Loucy (cell line): ENCODE data around the gene MTA1.

Experiments
- CTCF ChIP-seq: fragments of 200-600 bp; sonication (generic); conservative IDR thresholded peaks from 2 replicates; pipeline ENCODE4 v1.5.1; 2014; ENCODE audit warnings: mild to moderate bottlenecking, antibody characterized with exemption, low read length
- EZH2phosphoT487 ChIP-seq: fragments of 200-600 bp; IDR thresholded peaks from 2 replicates; pipeline ENCODE4 v1.6.1; 2018; ENCODE audit warnings: antibody characterized with exemption, mild to moderate bottlenecking, moderate library complexity, borderline replicate concordance

DNA sequence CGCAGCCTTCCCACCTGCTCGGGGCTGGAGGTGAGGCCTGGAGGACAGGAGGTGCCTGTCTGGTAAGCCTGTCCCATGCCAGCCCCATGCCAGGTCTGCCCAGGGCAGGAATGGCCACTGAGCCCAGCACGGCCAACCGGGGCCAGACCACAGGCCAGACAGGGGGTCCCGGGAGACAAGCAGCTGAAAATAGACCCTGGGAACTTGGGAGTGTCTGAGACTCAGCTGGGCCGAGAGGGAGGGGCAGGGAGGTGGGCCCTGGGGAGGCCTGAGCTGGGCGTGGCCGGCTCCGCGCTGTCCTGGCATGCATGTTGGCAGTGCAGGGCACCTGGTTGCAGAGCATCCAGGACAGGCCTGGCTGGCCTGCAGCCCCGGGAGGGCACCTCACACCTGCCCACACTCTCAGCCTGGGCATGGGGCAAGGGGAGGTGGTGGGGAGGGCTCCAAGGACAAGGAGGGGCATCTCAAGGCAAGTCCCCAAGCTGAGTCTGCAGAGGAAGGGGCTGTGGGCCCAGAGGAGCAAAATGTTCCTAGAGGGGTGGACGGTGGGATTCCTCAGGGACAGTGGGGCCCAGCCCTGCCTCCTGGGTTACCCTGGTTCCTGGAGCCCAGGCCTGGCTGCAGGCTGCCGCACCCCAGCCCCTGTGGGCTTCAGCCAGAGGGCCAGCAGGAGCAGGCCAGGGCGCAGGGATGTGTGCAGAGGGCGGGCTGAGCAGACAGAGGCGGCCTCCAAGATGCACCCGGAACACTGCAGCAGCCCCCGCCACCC, 63.9 kb downstream of the MTA1 start:
- no peak for TF ChIP-seq CTCF
- TF ChIP-seq EZH2phosphoT487: no peak
